GM19328 (cell line): ENCODE measurements around the gene INHA.

Experiments used
- ATAC-seq: cut with Tn5 transposase; IDR thresholded peaks from one replicate; pipeline ENCODE4 v1.9.1; 2021; ENCODE audit warnings: mild to moderate bottlenecking, moderate library complexity; ENCODE audit not compliant: unreplicated experiment

Gene INHA

GRCh38 chr2:219608399-219608964 lies 36.4 kb downstream of the INHA start:
- ATAC-seq: no peak

- no peak for ATAC-seq
Observed at GRCh38 chr2:219609149-219609750, 37.1 kb downstream of the INHA start.

- no peak for ATAC-seq
Observed at GRCh38 chr2:219611306-219611705, 39.2 kb downstream of the INHA start.

GRCh38 chr2:219611866-219612576 lies 39.9 kb downstream of the INHA start:
- no peak for ATAC-seq

GRCh38 chr2:219612577-219613286 lies 40.6 kb downstream of the INHA start:
- peak; percentile 71 for ATAC-seq

GRCh38 chr2:219613461-219614070 lies 41.5 kb downstream of the INHA start:
- no peak for ATAC-seq

- no peak for ATAC-seq
Observed at GRCh38 chr2:219614076-219614860, 42.2 kb downstream of the INHA start.

- ATAC-seq: no peak
Observed at GRCh38 chr2:219615036-219615435, 42.9 kb downstream of the INHA start.

GRCh38 chr2:219615894-219616293 lies 43.8 kb downstream of the INHA start:
- no peak for ATAC-seq

GRCh38 chr2:219616550-219616949 lies 44.4 kb downstream of the INHA start:
- ATAC-seq: no peak

GRCh38 chr2:219618733-219619122 lies 46.6 kb downstream of the INHA start:
- ATAC-seq: no peak

GRCh38 chr2:219619235-219619634 lies 47.1 kb downstream of the INHA start:
- ATAC-seq: no peak

- no peak for ATAC-seq
Observed at GRCh38 chr2:219620546-219620945, 48.4 kb downstream of the INHA start.

GRCh38 chr2:219621935-219622334 lies 49.8 kb downstream of the INHA start:
- ATAC-seq: no peak

GRCh38 chr2:219622472-219622871 lies 50.4 kb downstream of the INHA start:
- no peak for ATAC-seq

- ATAC-seq: no peak
Observed at GRCh38 chr2:219624565-219624964, 52.5 kb downstream of the INHA start.

GRCh38 chr2:219625179-219625578 lies 53.1 kb downstream of the INHA start:
- no peak for ATAC-seq
